GM18870 (cell line): ENCODE data around the gene TRAT1.
"Not testable (repeated sequence)": the region's sequence is repeated elsewhere in the genome, so short reads cannot be mapped to it uniquely, and the experiment has no call there.

Source experiments
- ATAC-seq: cut with Tn5 transposase; IDR thresholded peaks from one replicate; pipeline ENCODE4 v1.9.1; 2021; ENCODE audit warnings: moderate library complexity; ENCODE audit not compliant: unreplicated experiment

TRAT1 gene, protein sequence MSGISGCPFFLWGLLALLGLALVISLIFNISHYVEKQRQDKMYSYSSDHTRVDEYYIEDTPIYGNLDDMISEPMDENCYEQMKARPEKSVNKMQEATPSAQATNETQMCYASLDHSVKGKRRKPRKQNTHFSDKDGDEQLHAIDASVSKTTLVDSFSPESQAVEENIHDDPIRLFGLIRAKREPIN

DNA sequence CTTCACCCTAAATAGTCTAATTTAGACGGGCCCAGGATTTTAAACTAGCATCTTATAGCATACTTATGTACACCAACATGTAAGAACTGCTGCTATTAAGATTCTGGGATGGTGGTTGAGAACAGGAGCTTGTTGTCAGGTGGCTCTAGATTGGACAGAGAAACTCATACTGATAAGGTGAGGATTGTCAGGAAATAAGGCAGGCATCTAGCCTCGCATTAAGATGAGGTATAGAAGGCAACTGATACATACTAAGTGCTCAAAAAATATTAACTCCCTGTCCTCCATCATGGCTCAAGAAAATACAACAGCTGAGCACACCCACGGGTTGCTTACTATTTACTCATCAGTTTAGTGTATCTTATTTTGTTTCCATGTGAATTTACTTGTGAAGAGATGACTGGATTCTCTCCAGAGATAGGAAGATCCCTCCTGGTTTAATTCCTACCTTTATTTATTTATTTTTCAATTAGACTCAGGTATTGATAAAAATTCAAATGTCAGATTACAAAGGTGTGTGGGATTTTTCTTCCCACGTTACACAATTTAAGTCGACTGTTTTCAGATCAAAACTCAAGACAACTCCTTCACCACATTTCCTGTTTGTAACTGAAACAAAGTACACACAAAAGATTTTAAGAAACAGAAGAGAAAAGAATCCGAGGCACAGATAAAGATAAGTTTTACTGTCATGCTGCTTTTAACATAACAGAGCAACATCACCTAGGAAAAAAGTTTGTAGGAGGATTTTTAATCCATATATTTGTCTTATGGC lies at the start of gene TRAT1:
Gene TRAT1, plus strand, starts transcription at position 664 of the 775 bp plus-strand sequence. CDS start 142 bp downstream, outside the sequence.
- ATAC-seq, result no peak

DNA sequence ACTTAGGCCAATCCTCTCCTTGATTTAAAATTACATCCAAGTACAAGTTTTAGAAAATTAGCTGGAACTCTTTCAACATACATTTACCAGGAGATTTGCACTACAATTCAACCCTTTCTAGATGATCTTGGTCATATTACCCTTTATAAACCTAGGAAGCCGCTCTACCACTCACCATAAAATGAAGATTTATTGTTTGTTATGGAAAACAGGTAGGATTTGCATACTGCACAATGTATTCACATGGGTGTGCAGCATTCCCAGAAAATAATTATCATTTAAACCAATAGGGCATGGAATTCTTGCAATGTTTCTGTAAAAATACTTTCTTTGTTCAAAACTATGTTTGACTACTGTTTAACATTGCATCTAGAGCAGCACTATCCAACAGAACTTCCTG lies 46.9 kb upstream of the TRAT1 start:
- no peak for ATAC-seq

DNA sequence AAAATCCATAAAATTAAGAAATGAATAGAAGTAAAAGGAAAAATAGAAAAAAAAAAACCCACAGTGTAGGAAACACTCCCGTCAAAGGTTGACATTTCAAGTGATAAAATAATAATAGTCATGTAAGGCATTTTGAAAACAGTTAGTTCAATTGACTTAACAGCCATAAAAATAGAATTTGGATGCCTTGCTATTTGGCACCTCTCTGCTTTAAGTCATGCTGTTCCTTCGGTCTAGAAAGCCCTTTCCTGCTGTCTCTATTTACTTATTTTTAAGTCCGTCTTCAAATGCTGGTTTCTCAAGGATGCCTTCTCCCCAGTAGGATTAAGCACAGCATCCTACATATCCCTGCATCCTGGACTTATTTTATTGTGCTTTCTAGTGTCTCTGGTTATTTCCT lies 43.1 kb upstream of the TRAT1 start:
- ATAC-seq, result no peak

DNA sequence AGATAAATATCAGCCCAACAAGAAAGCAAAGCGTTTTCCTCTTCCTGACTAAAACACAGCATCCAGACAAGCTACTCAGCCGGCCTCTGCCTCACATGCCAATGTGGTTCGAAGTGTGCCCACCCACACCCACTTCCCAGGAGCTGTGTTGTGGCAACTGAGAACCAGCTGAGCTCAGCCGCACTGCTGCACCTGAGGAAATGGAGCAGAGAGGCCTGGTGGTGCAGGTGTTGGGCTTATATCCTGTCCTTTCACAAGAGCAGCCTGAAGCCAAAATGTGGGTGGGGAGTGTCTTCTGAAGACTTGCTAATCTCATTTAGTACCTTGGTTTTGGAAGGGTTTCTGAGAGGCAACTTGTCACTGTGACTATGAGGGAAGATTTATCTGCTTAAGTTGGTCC lies 42.4 kb upstream of the TRAT1 start:
- no peak for ATAC-seq

DNA sequence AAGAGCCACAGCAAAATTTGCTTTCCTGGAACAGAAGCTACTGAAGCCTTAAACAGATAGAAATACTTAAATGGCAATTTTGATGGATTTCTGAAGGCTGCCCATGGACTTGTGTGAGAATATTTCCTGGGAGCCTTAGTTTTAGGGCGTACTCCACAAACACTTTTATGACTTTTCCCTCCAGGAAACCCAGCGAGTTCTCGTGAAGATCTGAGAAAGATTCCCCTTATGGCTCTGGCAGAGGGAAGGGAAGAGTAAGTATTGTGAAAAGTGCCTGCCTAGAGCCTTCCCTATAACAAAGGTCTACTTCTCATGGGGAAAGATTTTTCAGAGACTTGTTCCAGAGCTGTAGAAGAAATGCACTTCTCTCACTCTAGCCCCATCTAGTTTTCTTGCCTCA lies 31.1 kb upstream of the TRAT1 start:
- ATAC-seq, result no peak

DNA sequence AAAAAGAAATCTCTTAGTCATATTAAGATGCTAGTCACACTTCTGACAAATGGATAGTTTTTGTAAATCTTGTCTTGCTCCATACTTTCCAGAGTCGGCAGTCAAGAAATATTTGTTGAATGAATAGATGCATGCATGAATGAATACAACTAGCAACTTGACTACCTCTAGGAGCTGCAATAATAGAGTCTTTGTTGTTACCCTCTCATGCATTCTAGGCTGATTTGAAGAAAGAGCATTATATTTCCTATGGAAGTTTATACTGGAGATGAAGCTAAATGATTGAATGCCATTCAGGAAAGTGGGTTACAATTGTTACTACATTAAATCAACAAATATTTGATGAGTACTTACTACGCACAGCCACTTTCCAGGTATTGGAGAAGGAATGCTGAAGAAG lies 18.1 kb upstream of the TRAT1 start:
- no peak for ATAC-seq

DNA sequence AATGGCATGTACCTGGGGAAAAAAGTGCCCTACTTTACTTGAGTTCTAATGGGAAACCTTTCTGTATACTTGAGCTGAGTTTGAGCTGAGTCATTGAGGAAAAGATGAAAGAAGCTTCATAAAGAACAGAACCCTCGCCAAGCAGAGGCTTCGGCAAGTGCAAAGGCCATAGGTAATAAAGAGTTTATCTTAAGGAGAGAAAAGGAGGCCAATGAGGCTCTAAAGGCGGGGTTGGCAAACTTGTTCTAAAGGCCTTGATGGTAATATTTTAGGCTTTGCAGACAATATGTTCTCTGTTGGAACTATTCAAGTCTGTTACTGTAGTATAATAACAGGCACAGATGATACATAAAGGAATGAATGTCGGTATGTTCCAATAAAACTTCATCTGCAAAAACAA lies 17.6 kb upstream of the TRAT1 start:
- no peak for ATAC-seq

DNA sequence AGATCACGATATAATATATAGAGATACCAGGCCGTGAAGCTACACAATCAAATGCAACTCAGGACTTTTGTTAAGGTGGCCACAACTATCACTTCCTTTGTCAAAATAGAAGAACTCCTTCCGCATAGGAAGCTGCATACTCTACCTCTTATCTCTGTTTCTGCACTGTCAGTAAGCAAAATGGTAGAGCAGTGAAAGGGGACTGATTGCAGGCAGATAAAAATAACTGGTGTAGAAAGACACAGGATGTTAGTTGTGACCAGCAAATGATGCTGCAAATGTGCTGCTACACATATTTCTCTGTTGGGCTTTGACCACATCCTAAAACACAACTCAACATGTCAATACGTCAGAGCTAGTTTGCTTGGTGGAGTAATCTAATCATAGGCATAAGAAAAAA lies 16.3 kb upstream of the TRAT1 start:
- ATAC-seq, result no peak

DNA sequence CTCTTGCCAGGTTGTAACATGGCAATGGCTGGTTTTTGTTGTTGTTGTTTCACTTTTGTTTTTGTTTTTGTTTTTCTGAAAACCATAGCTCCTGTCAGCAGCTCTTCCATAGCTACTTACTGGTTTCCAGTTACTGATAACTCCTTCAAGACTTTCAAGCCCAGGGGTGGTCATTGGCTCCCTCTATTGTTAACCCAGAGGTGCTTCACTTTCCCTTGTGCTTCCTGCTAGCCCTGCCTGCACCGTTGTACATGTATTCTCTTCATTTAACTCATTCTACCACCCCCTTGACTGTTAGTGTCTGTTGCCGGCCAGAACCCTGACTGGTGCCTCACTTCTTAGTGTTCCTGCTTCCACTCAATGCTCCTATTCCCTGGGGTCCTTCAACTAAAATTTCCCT lies 4.2 kb upstream of the TRAT1 start:
- peak; percentile 84 for ATAC-seq

DNA sequence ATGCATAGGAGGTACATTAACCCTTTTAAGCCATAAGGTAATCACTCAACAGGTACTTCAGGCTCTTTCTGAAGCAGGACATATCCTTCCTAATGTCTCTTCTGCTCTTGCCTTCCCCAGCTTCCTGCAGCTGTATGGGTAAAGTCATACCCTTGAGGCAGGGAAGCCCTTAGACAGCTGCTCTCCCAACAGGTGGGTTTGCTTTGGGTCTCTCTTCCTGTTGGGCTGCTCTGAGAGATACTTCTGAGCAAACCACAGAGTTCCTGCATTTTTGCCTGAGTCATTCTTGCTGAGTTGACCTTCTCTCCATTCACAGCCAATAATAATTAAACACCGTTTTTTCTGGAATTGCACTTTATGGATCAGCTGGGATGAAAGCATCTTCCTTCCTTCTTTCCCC lies 2.0 kb upstream of the TRAT1 start:
- ATAC-seq, result no peak

DNA sequence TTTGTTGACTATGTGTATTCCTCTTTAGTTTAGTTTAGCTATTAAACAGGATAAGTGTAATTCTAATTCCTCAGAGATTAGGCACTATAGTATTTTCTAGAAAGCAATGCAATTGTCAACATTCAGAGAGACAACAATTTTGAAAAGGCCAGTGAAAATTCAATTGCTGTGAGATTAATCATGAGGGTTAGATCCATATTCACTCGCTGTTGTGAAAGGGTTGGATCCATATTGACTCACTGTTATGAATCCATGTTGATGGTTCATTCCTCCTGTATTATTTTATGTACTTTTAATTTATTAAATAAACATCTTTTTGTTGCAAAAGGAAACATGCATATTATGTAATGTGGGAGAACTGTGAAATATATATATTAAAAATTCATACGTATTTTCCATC lies 641 bp downstream of the TRAT1 start:
- no peak for ATAC-seq

DNA sequence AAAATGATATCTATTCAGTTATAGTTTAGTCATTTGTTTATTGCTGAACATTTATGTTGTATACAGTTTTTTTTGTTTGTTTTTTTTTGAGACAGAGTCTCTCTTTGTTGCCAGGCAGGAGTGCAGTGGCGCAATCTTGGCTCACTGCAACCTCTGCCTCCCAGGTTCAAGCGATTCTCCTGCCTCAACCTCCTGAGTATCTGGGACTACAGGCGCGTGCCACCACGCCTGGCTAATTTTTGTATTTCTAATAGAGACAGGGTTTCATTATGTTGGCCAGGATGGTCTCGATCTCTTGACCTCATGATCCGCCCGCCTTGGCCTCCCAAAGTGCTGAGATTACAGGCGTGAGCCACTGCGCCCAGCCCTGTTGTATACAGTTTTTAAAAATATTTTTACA lies 1.2 kb downstream of the TRAT1 start:
- not testable (repeated sequence) for ATAC-seq

DNA sequence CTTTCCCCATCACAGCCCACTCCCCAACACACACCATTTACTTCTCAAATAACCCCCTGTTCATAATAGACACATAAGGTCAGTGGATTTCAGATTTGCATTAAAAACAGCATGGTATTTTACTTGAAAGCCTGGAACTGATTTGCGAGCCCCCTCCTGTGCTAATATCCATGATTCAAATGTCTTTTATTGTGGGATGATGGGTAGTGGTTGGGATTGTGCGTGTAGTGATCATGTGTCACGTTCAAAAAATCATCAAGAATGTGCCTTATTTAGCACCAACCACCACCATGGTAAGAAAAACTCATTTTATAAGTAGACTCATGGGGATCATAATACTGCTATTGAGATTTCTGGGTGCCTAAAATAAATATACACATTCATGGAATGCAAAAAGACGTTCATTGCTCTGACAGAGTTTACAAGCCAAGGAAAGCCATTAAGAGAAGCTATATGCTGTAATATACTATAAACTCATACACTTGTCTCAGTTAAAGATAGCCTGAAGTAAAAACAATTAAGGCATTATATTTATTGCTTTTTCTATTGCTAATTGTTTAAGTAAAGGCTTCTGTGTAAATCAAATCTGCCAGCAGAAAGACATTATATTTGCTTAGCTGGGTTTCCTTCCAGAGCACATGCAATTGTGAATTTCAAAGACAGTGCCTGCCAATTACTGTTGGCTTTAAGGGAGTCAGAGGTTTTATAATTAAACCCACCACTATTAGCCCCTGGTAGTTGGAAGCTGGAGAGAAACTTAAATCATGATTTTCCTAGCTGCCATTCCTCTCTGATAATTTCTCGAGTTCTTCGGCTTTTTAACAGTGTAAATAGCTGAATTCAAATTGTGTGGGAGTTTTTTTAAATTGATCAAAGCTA lies 4.0 kb downstream of the TRAT1 start:
- ATAC-seq, result no peak

DNA sequence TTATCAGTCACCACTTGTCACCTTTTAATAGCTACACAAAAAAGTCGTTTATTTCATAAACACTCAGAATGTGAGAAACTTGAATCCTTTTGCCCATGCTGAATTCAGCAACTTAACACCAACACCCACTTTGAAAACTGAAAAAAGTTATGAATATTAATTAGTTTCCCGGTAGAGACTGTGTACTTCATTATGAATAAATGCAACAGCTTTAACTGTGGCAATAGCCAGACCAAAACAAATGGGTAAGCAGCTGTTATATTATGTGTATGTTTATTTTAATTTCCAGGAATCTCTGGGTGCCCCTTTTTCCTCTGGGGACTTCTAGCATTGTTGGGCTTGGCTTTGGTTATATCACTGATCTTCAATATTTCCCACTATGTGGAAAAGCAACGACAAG lies 7.8 kb downstream of the TRAT1 start:
- ATAC-seq, result no peak

DNA sequence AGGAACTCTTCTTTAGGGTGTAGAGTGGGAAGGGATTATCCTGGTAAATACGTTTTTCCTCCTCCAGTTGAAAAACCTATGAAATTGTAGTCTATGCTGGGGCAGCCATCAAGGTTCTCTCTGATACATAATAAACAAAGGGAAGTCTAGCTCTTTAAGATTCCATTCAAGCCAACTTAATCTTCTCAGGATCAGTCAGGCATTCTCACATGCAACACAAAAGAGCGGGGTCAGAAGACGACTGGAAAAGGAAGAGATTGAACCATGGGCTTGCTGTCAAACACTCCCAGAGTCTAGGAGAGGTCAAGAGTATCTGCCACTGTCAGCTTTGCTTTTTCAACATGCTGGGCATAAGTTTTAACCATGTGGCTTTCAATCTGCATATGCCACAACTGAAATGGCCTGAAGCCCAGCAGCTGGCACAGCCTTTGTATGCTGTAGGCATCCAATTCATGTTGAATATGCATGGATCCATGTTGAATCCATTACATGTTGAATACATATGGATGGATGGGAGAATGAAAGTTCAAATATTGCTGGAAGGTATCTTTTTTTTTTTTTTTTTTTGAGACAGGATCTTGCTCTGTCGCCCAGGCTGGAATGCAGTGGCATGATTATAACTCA lies 8.5 kb downstream of the TRAT1 start:
- ATAC-seq, result no peak

DNA sequence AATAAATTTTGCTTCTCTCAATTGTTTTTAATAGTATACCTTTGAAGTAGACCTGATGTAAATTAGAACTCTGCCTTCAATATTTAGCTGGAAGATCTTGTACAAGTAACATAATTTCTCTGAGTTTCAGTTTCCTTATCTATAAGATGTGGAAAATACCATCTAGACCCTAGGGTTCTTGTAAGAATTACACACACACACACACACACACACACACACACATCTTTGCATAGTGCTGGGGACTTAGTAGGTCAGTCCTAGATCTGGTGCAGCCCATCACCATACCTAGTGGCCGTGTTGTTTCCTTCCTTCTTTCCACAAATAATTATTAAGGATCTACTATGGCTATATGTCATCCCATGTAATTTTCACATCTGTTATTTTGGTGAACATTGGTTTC lies 11.0 kb downstream of the TRAT1 start:
- ATAC-seq, result no peak

DNA sequence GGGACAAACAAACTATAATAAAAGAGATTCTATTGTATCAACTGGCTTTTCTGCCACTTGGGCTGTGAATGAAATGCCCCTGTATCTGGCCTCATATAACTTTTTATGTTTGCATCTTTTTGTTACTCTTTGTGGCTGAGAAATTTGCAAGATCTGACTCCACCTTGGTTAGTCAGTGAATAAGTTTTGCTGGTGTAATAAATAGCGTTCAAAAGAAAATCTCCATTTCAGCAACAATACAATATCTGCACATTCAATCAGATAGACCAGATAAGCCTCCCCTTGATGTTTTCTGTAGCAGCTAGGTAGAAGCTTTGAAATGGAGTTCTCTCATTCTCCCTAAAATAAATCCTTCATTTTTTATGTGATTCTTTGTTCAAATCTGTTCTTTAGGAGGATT lies 12.0 kb downstream of the TRAT1 start:
- ATAC-seq, result no peak

DNA sequence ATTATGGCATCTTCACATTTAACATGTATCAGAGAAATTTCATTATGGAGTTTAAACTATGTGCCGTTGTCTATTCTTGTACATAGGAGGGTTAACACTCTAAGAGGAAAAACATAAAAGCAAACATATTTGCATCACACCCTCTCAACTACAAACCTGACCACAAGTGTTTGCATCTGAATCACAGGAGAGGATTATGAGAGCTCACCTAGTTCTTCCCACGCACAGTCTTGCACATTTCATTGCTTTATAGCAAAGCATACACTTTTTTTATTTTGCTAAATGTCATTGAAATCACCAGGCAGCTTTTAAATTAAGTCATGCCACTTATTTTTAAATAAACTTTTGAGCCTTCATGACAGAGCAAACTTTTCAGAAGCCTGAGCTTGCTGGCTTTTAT lies 12.5 kb downstream of the TRAT1 start:
- no peak for ATAC-seq

DNA sequence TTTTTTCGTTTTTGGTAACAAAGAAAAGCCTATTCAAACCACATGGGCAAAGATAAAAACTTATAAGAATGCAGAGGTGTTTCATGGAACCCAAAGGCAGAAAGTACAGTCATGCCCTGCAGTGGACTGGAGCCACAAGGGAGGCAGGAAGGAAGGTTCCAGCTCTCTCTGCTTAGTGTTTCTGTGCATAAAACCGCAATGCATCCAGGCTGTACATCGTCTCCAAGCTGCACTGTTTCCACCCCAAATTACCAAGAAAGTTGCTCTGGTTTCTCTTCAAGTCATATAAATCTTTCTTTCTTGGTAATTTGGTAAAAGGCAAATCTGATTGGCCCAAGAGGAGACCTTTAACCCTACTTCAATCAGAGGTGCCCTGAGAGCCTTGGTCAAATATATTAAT lies 15.8 kb downstream of the TRAT1 start:
- no peak for ATAC-seq

DNA sequence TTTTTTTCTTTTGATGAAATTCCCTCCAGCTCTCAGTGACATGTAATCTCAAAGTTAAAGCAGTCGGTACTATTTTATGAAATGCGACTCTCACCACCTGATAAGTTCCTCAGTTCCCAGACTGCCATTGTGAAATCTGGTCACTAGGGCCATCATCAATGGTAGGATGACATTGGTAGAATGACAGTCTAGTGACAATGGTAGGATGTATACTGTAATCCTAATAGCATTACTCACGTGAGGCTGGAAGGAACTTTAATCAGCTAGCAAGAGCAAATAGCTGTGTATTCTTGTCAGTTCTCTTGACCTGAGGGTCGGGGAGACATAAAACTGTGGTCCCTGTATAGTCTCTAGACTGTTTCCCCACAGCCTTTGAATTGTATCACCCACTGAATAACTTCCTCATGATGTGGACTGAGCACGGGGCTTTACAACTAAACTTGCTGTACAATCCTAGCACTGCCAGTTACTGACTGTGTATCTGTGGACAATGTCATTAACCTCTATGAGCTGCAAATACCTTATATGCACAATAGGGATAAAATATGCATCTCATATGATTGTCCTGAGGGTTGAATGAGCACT lies 23.2 kb downstream of the TRAT1 start:
- ATAC-seq, result no peak

DNA sequence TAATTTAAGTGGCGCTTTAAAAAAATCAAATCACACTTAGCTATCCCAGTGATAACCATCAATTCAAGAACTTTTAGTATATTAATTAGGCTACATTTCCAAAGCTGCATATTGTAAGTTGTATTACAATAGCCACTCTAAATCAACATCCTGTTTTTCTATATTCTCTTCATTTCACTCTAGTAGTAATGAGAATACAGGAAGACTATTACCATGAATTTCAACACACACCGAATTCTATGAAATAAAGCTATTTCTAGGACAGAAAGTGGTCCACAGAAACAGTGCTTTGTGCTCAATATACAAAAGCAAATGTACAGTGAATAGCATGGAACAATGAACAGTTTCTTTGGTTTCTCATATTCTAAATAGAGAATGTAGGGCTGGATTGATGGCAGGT lies 24.6 kb downstream of the TRAT1 start:
- no peak for ATAC-seq
